ENCODE measurements around the gene TLDC2.
"Not testable (repeated sequence)": the region's sequence is repeated elsewhere in the genome, so short reads cannot be mapped to it uniquely, and the experiment has no call there.

Gene TLDC2

DNA sequence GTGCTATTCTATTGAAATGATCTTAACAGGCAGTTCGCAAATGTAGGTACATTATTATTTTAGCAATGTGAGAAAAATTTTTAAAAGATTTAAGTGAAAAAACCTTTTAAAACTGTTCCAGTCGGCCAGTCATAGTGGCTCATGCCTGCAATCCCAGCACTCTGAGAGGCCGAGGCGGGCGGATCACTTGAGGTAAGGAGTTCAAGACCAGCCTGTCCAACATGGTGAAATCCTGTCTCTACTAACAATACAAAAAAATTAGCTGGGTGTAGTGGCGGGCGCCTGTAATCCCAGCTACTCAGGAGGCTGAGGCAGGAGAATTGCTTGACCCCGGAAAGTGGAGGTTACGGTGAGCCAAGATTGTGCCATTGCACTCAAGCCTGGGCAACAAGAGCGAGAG lies 29.6 kb downstream of the TLDC2 start:
- DNase-seq (ENCODE audit: low read depth in 3 of 3) = not testable (repeated sequence)

DNA sequence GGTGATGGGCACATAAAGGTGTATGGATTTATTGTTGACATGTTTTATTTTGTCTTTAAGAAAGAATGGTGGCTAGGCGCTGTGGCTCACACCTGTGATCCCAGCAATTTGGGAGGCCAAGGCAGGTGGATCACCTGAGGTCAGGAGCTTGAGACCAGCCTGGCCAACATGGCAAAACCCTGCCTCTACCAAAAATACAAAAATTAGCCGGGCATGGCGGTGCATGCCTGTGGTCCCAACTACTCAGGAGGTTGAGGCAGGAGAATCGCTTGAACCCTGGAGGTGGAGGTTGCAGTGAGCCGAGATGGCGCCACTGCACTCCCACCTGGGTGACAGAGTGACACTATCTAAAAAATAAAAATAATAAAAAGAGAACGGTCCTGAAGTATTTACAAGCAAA lies 30.1 kb downstream of the TLDC2 start:
- DNase-seq (ENCODE audit: low read depth in 3 of 3) = not testable (repeated sequence)

DNA sequence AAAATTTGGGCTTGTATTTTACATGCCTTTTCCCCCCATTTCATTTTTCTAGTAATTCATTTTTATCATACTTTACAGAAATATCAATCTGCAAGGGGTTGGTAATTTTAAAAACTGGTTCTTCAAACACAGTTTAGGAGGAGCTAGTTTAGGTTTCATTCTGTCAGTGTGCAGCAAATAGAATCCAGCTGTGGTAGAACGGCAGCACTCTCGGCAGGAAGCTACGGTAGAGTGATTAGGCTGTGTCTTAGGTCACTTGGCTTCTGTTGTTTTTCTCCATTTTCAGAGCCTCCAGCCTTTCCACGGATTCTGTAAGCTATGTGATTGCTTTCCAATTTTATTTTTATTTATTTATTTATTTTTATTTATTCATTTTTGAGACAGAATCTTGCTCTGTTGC lies 32.7 kb downstream of the TLDC2 start:
- DNase-seq (ENCODE audit: low read depth in 3 of 3) = no peak

DNA sequence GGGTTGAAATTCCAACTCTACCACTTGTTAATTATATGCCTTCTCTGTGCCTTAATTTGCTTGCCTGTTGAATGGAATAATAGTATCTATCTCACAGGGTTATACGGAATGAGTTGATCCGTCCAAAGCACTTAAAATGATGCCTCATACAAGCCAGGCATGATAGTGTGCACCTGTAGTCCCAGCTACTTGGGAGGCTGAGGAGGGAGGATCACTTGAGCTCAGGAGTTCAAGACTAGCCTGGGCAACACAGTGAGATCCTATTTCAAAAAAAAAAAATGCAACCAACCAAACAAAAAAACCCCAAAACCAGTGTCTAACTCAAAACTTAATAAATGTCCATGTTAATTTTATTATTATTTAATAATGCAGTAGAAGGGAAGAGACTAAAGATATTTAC lies 40.3 kb downstream of the TLDC2 start:
- no peak for DNase-seq (ENCODE audit: low read depth in 3 of 3)

DNA sequence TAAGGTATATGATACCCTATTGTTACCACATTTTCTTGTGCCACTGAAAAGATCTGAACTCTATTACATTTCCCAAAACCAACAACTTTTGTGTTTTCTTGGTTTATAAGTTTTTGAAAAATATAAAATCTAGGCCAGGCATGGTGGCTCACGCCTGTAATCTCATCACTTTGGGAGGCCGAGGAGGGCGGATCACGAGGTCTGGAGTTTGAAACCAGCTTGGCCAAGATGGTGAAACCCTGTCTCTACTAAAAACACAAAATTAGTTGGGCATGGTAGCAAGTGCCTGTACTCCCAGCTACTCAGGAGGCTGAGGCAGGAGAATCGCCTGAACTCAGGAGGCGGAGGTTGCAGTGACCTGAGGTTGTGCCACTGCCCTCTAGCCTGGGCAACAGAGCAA lies 41.3 kb downstream of the TLDC2 start:
- DNase-seq (ENCODE audit: low read depth in 3 of 3) = no peak

DNA sequence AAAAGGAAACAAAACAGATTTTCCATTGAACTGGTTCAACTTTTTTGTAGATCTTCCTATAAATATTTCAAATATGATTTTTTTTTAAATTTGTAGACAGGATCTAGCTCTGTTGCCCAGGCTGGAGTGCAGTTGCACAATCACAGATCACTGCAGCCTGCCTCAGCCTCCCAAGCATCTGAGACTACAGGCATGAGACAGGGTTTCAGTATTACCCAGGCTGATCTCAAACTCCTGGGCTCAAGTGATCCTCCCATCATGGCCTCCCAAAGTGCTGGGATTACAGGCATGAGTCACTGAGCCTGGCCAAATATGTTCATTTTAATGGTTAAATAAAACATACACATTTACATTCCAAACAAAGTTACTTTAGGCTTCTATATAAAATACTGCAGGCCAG lies 42.0 kb downstream of the TLDC2 start:
- DNase-seq (ENCODE audit: low read depth in 3 of 3) = no peak

DNA sequence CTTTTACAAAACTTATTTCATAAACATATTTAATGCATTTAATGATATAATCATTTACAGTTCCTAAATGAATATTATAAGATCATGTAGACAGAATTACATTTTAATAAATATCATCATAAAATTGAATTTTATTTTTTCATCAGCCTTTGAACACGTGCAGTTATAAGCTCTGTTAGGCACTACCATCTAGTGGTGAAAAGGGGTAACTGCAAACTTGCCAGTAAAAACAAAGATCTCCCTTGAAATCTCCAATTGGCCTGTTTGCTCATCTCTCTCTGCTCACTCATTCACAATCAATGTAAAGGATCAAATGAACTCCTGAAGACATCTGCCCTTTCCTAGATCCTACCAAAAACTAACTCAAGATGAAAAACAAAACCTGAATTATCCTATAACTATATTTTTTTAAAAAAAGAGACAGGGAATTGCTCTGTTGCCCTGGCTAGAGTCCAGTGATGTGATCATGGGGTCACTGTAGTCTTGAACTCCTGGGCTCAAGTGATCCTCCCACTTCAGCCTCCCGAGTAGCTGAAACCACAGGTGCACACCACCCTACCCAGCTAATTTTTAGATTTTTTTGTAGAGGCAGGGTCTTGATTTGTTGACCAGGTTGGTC lies 43.9 kb downstream of the TLDC2 start:
- DNase-seq (ENCODE audit: low read depth in 3 of 3) = no peak

DNA sequence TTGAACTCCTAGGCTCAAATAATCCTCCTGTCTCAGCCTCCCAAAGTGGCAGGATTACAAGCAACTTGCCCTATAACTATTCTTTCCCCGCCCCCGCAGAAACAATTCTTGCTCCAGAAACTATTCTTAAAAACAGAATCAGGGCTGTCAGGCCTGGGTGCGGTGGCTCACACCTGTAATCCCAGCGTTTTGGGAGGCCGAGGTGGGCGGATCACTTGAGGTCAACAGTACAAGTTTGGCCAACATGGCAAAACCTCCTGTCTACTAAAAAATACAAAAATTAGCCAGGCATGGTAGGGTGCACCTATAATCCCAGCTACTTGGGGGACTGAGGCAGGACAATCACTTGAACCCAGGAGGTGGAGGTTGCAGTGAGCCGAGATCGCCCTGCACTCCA lies 44.4 kb downstream of the TLDC2 start:
- DNase-seq (ENCODE audit: low read depth in 3 of 3) = no peak

DNA sequence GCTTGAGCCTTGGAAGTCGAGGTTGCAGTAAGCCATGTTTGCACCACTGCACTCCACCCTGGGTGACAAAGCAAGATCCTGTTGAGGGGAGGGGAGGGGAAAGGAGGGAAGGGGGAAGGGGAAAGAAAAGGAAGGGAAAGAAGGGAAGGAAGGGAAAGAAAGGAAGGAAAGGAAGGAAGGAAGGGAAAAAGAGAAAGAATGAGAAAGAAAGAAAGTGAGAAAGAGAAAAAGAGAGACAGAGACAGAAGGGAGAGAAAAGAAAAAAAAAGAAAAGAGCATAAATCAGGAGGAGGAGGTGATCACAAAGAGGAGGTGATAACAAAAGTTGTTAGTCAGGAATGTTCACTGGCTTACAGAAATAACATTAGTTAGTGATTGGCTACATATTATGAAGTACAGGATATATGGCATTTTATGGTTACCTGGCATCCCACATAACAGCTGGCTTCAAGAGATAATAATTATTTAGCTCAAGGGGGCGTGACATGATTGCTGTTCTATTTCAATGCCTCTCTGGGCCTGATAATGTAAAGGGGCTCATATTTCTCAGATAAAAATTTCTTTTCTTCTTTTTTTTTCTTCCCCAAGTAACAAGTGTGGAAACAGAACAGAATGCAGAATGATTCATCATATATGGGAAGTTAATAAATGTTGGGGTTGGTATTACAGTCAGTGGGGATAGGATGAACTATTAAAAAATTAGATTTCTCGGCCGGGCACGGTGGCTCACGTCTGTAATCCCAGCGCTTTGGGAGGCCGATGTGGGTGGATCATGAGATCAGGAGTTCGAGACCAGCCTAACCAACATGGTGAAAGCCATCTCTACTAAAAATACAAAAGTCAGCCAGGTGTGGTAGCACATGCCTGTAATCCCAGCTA lies 48.5 kb downstream of the TLDC2 start:
- DNase-seq (ENCODE audit: low read depth in 3 of 3) = no peak

DNA sequence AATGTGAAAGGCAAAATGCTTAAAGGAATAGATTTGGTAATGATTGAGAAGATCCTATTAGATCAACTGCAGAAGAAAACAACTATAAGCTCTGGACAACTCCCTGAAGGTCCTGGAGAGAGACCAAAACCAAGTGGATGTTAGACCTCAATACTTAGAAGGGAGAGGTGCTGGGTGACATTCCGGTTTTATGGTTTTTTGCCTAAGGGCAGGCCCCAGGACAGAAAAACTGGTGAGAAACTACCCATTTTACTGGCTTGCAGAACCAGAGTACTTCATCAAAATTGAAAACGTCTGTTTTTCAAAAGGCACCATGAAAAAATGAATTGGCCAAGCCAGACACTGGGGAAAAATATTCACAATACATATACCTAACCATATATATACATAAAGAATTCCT lies 49.3 kb downstream of the TLDC2 start:
- DNase-seq (ENCODE audit: low read depth in 3 of 3) = no peak

DNA sequence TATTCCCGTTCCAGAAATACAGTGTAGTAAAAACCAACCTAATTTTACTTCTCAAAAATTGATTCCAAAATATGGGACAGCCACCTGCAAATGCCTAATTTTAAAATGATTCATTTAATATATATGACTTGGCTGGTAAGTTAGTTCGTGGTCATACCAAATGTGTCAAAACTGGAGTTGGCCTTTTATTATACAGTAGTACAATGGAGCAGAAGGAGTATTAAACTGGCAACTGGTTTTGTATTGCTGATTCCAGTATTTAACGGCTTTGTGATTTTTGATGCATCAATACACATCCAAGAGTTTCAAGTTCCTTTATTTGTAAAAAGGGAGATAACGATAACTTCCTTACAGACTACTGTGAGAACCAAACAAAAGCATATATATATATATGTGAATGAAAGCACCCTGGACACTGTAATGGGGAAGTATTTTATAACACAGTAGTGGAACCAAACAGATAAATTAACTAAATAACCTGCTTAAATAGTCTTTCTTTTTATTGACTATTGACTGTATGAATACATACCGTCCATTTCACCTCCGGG lies 50.8 kb downstream of the TLDC2 start:
- no peak for DNase-seq (ENCODE audit: low read depth in 3 of 3)

DNA sequence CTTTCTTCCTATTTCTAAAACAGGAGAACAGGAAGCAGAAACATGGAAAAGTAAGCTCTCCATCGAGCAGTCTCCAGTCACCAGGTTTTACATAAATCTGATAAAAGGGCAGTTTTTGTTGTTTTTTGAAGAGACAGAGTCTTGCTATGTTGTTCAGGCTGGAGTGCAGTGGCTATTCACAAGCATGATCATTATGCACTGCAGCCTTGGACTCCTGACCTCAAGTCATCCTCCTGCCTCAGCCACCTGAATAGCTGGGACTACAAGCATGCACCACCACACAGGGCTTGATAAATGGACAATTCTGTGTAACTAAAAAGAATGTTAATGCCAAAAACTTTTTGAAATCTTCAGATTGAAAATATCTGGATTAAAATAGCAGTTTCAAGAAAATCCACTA lies 51.8 kb downstream of the TLDC2 start:
- DNase-seq (ENCODE audit: low read depth in 3 of 3) = no peak

DNA sequence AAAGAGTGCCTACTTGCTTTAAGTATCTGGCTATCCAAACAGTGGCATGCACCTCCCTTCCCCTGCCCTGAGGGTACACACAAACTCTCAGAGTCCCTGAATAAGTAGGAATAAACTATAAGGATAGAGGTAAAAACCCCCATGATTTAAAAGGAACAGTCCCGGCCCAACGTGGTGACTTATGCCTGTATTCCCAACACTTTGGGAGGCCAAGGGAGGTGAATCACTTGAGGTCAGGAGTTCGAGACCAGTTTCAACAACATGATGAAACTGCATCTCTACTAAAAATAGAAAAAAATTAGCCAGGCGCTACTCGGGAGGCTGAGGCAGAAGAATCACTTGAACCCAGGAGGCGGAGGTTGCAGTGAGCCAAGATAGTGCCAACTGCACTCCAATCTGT lies 53.4 kb downstream of the TLDC2 start:
- no peak for DNase-seq (ENCODE audit: low read depth in 3 of 3)

DNA sequence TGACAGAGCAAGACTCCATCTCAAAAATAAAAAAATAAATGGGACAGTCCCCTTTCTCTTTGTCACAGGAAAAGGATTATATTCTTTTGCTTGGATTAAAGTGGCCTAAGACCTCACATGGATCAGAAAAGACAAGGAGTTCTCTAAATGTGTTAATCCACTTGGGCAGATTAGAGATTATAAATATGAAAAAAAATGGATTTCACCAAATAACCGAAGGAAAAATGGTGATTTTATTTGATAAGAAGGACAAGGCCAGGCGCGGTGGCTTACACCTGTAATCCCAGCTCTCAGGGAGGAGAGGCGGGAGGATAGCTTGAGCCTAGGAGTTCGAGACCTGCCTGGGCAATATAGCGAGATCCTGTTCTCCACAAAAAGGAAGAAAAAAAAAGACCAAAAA lies 53.8 kb downstream of the TLDC2 start:
- DNase-seq (ENCODE audit: low read depth in 3 of 3) = no peak

DNA sequence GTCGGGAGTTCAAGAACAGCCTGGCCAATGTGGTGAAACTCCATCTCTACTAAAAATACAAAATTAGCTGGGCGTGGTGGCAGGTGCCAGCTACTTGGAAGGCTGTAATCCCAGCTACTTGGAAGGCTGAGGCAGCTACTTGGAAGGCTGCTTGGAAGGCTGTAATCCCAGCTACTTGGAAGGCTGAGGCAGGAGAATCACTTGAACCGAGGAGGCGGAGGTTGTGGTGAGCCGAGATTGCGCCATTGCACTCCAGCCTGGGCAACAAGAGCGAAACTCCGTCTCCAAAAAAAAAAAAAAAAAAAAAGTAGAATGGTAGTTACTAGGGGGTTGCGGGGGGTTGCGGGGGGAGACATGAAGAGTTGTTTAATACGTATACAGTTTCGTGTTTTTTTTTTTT lies 56.1 kb downstream of the TLDC2 start:
- DNase-seq (ENCODE audit: low read depth in 3 of 3) = not testable (repeated sequence)

DNA sequence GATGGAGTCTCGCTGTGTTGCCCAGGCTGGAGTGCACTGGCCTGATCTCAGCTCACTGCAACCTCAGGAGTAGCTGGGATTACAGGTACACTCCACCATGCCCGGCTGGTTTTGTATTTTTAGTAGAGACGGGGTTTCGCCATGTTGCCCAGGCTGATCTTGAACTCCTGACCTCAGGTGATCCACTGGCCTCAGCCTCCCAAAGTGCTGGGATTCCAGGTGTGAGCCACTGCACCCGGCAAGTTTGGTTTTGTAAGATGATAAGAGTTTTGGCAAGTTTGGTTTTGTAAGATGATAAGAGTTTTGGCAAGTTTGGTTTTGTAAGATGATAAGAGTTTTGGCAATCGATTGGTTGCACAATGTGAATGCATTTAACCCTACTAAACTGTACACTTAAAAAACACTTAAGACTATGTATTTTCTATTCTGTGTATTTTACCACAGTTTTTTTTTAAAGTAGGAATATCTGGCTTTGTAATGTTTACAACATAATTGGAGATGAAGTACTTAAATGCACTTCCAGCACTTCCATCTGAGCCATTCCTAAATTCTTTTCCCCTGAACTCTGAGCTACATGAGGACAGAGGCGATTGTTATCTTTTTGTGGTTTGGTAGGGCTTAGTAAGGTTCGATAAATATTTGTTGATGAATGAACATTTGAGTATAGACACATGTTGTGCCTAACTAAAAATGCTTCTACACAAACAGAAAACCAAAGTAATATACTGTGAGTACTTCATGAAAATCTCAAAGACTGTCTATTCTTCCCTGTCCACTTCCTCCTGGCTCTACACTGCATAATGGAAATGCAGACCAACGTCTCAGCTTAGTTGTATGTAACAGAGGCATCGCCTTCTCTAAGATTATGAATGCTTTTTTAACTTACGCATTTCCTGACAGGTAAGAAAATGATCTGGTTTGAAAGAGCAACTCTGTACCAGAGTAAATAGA lies 56.8 kb downstream of the TLDC2 start:
- DNase-seq (ENCODE audit: low read depth in 3 of 3) = no peak

DNA sequence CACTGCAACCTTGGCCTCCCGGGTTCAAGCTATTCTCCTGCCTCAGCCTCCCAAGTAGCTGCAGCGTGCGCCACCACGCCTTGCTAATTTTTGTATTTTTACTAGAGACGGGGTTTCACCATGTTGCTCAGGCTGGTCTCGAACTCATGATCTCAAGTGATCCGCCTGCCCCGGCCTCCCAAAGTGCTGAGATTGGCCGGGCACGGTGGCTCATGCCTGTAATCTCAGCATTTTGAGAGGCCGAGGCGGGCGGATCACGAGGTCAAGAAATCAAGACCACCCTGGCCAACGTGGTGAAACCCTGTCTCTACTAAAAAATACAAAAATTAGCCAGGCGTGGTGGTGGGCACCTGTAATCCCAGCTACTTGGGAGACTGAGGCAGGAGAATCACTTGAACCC lies 57.6 kb downstream of the TLDC2 start:
- DNase-seq (ENCODE audit: low read depth in 3 of 3) = not testable (repeated sequence)

DNA sequence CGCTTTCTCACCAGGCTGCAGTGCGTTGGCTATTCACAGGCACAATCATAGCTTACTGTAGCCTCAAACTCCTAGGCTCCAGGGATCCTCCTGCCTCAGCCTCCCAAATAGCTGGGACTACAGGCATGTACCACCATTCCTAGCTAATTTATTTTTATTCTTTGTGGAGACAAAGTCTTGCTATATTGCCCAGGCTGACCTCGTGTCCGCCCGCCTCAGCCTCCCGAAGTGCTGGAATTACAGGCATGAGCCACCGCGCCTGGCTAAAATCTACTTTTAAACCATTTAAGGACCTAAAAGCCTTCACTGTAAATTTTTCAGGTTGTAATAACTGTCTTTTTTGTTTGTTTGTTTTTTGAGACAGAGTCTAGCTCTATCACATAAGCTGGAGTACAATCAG lies 60.4 kb downstream of the TLDC2 start:
- no peak for DNase-seq (ENCODE audit: low read depth in 3 of 3)

DNA sequence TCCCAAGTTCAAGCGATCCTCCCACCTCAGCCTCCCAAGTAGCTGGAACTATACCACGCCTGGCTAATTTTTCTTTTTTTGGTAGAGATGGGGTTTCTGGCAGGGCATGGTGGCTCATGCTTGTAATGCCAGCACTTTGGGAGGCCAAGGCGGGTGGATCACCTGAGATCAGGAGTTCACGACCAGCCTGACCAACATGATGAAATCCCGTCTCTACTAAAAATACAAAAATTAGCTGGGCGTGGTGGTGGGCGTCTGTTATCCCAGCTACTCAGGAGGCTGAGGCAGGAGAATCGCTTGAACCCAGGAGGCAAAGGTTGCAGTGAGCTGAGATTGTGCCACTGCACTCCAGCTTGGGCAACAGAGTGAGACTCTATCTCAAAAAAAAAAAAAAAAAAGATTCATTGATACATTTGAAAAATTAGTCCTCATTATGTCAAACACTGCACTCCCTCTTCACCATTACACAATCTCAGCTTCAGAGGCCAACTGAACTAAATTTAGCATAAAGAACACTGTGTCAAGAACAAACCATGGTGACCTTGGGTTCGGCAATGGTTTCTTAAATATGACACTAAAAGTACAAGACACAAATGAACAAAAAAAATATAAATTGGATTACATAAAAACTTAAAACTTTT lies 60.9 kb downstream of the TLDC2 start:
- DNase-seq (ENCODE audit: low read depth in 3 of 3) = not testable (repeated sequence)

DNA sequence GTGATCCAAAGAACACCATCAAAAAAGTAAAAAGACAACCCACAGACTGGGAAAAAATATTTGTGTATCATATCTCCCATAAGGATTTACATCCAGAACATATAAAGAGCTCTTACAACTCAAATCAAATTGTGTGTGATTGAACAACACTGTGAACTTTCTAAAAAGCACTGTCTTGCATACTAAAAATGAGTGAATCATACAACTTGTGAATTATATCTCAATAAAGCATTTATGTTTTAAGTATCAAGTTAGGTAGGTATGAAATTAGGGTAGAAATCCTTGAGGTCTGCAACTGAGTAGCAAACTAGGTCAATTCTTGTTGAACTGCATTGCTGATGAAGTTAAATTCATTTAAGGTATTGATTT lies 61.4 kb downstream of the TLDC2 start:
- no peak for DNase-seq (ENCODE audit: low read depth in 3 of 3)

DNA sequence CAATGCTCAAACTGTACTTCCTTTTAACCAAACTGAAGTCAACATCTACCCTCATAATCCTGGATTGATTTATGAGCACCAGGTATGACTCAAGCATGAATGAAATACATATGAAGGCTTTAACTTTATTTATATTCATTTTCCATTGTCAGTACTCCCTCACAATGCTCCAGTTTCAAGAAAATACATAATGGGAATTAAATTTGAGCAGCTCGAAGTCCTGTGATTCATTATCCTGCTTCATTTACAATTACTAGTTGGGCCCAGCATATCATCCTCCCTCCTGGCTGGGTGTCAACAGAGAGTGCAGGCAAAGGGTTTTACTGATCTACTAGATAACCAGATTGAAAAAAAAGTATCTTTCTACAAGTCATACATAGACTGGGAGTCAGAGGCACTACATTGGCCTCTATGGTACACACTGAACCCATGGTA lies 65.5 kb downstream of the TLDC2 start:
- DNase-seq (ENCODE audit: low read depth in 3 of 3) = no peak

Data from stimulated activated CD4-positive, alpha-beta T cell treated with anti-CD3 and anti-CD28 coated beads, TNF-alpha, amount 100 ng/mL, for 4 hours (primary cell).